Neuronal stem cell (in vitro differentiated cells): ENCODE data around the gene N4BP2L1. TPM values are rescaled to one million over a fixed set of nuclear protein-coding genes. Genes with fewer than 3 reads are reported as not detected.
"Not testable (repeated sequence)": the region's sequence is repeated elsewhere in the genome, so short reads cannot be mapped to it uniquely, and the experiment has no call there.

ENCODE experiments used
- DNase-seq: peaks from one replicate; pipeline ENCODE4 v3.0.0-alpha.2; 2013; ENCODE audit warnings: low spot score
- H2AFZ ChIP-seq: one replicate; pipeline ENCODE4 v1.6.1; 2013; ENCODE audit warnings: mild to moderate bottlenecking, low read length, inconsistent platforms
- H2AK5ac ChIP-seq: 2 replicates; pipeline ENCODE4 v1.6.1; 2013; ENCODE audit warnings: low read depth, mild to moderate bottlenecking, inconsistent platforms, low read length, moderate library complexity, mixed read lengths
- H2BK120ac ChIP-seq: 2 replicates; pipeline ENCODE4 v1.6.1; 2013; ENCODE audit warnings: low read depth, mild to moderate bottlenecking, inconsistent platforms, low read length, moderate library complexity, mixed read lengths
- H2BK12ac ChIP-seq: one replicate; pipeline ENCODE4 v1.6.1; 2013; ENCODE audit warnings: low read length, inconsistent platforms
- H2BK15ac ChIP-seq: 2 replicates; pipeline ENCODE4 v1.6.1; 2013; ENCODE audit warnings: mild to moderate bottlenecking, low read length, inconsistent platforms, mixed read lengths
- H2BK5ac ChIP-seq: one replicate; pipeline ENCODE4 v1.6.1; 2013; ENCODE audit warnings: inconsistent platforms, mild to moderate bottlenecking, low read length, moderate library complexity
- H3K14ac ChIP-seq: one replicate; pipeline ENCODE4 v1.6.1; 2013; ENCODE audit warnings: low read length, inconsistent platforms
- H3K18ac ChIP-seq: 2 replicates; pipeline ENCODE4 v1.6.1; 2013; ENCODE audit warnings: low read length, inconsistent platforms
- H3K23ac ChIP-seq: 2 replicates; pipeline ENCODE4 v1.6.1; 2013; ENCODE audit warnings: low read depth, mild to moderate bottlenecking, mixed read lengths, low read length, inconsistent platforms; ENCODE audit not compliant: poor library complexity
- H3K27ac ChIP-seq: replicated peaks from 3 replicates; pipeline ENCODE4 v1.5.1; 2013; ENCODE audit warnings: low read length, inconsistent platforms
- H3K27me3 ChIP-seq, 3 experiments: 2 replicates each; pipeline ENCODE4 v1.6.1; 2013; ENCODE audit warnings: low read length in 3 of 3, mild to moderate bottlenecking in 2 of 3, inconsistent platforms in 1 of 3, low read depth in 1 of 3, mixed read lengths in 1 of 3, moderate library complexity in 1 of 3; ENCODE audit not compliant: control insufficient read depth in 3 of 3, insufficient read depth in 3 of 3
- H3K36me3 ChIP-seq, 2 donors: replicated peaks in 1 of 2; 2 replicates each; pipeline ENCODE4 v1.6.1; 2013; ENCODE audit warnings: low read length in 2 of 2; ENCODE audit not compliant: control insufficient read depth in 2 of 2, insufficient read depth in 2 of 2
- H3K4ac ChIP-seq: 2 replicates; pipeline ENCODE4 v1.6.1; 2013; ENCODE audit warnings: inconsistent platforms, mild to moderate bottlenecking, low read length, moderate library complexity
- H3K4me1 ChIP-seq, 2 donors: 1 replicate in 1 of 2; 2 replicates in 1 of 2; pipeline ENCODE4 v1.6.1; 2013; ENCODE audit warnings: low read length in 2 of 2, low read depth in 1 of 2; ENCODE audit not compliant: control insufficient read depth in 2 of 2, insufficient read depth in 1 of 2
- H3K4me2 ChIP-seq: one replicate; pipeline ENCODE4 v1.6.1; 2013; ENCODE audit warnings: mild to moderate bottlenecking, low read length, inconsistent platforms; ENCODE audit not compliant: insufficient read depth, poor library complexity, severe bottlenecking
- H3K4me3 ChIP-seq, 2 donors: 2 replicates each; pipeline ENCODE4 v1.5.1; 2013; ENCODE audit warnings: low read length in 2 of 2, mild to moderate bottlenecking in 2 of 2, inconsistent platforms in 1 of 2, moderate library complexity in 1 of 2
- H3K79me1 ChIP-seq: one replicate; pipeline ENCODE4 v1.6.1; 2013; ENCODE audit warnings: low read depth, mild to moderate bottlenecking, inconsistent platforms, low read length, moderate library complexity
- H3K9ac ChIP-seq: one replicate; pipeline ENCODE4 v1.6.1; 2013; ENCODE audit warnings: mild to moderate bottlenecking, low read depth, low read length, inconsistent platforms; ENCODE audit not compliant: poor library complexity
- H3K9me3 ChIP-seq, 2 donors: replicated peaks in 1 of 2; 2 replicates each; pipeline versions ENCODE3 to v1.6.1; 2013; ENCODE audit warnings: low read length in 2 of 2, mild to moderate bottlenecking in 2 of 2, inconsistent platforms in 1 of 2, low read depth in 1 of 2, mixed read lengths in 1 of 2, moderate library complexity in 1 of 2; ENCODE audit not compliant: control insufficient read depth in 2 of 2, insufficient read depth in 1 of 2
- H4K8ac ChIP-seq: one replicate; pipeline ENCODE4 v1.6.1; 2013; ENCODE audit warnings: low read depth, mild to moderate bottlenecking, inconsistent platforms, low read length, moderate library complexity
- H4K91ac ChIP-seq: one replicate; pipeline ENCODE4 v1.6.1; 2013; ENCODE audit warnings: low read length, low read depth, mild to moderate bottlenecking, inconsistent platforms; ENCODE audit not compliant: poor library complexity
- WGBS, 2 donors: extraction: QIAGEN DNeasy Blood & Tissue Kit; methylation state at CpG; one replicate each; pipeline ENCODE4 v1.1.7; 2013; ENCODE audit warnings: missing lambda C conversion rate in 2 of 2, mixed read lengths in 1 of 2; ENCODE audit not compliant: insufficient read length in 2 of 2, insufficient replicate concordance in 1 of 2; ENCODE audit errors: extremely low coverage in 2 of 2; 5-methylcytosine and 5-hydroxymethylcytosine counted together
- small RNA-seq: library from polyadenylated mRNA; stranded (forward); fragments of <200 nt; extraction: miRNeasy Mini kit (QIAGEN cat#:217004); gene quantifications from one replicate; pipeline ENCODE3, GENCODE V24; 2013; ENCODE audit not compliant: insufficient read depth

N4BP2L1 gene

GRCh38 chr13:32354040-32354439 is 73.9 kb downstream of the N4BP2L1 start:
- no peak overlapping the region for H3K4ac ChIP-seq
- DNase-seq, result no peak
- H2BK12ac ChIP-seq, result no peak overlapping the region
- H2BK15ac ChIP-seq, result no peak overlapping the region
- H3K9me3 ChIP-seq, result no peaks in the 10 kb centered on the region
- H2AFZ ChIP-seq, result no peak overlapping the region
- H2AK5ac ChIP-seq, result no peak overlapping the region
- no peak overlapping the region for H3K18ac ChIP-seq
- no peak overlapping the region for H3K9ac ChIP-seq
- H3K27me3 ChIP-seq, result no peaks in the 10 kb centered on the region
- peaks cover 6 to 82% of the 10 kb centered on the region in 2 donors for H3K36me3 ChIP-seq
- no peak overlapping the region for H3K27ac ChIP-seq
- H3K14ac ChIP-seq, result no peak overlapping the region
- no peak overlapping the region for H4K91ac ChIP-seq
- H3K23ac ChIP-seq, result no peak overlapping the region
- no peak overlapping the region for H3K4me3 ChIP-seq
- no peak overlapping the region for H3K4me2 ChIP-seq
- no peaks in the 10 kb centered on the region for H3K79me1 ChIP-seq
- no peaks in the 10 kb centered on the region for H3K4me1 ChIP-seq
- WGBS, 2 donors, result no CpG with 5 or more reads among the region's 1 CpG
- H4K8ac ChIP-seq, result no peak overlapping the region
- no peak overlapping the region for H2BK120ac ChIP-seq
- no peak overlapping the region for H2BK5ac ChIP-seq

- not testable (repeated sequence) for H3K14ac ChIP-seq, H2BK15ac ChIP-seq, H3K4me2 ChIP-seq, H3K79me1 ChIP-seq, H4K8ac ChIP-seq, DNase-seq, H2BK5ac ChIP-seq, H3K4me1 ChIP-seq, H3K23ac ChIP-seq, H3K4me3 ChIP-seq, H2BK120ac ChIP-seq, H3K9ac ChIP-seq, H3K9me3 ChIP-seq, H3K4ac ChIP-seq, H3K27ac ChIP-seq, H2BK12ac ChIP-seq, H4K91ac ChIP-seq, H2AK5ac ChIP-seq, H3K27me3 ChIP-seq, H3K18ac ChIP-seq, H2AFZ ChIP-seq
- WGBS, 2 donors, result no CpG with 5 or more reads among the region's 15 CpGs
- peaks cover 6 to 88% of the 10 kb centered on the region in 2 donors for H3K36me3 ChIP-seq
Observed at GRCh38 chr13:32350839-32351441, 77.0 kb downstream of the N4BP2L1 start.

Small RNA genes within 50 kb of the gene (small RNA-seq; reads per million reads assigned to genes)
- gene RF00190, result not detected
